ENCODE measurements around the gene ITPKA. TPM values are rescaled to one million over a fixed set of nuclear protein-coding genes. Genes with fewer than 3 reads are reported as not detected.

Gene ITPKA
- total RNA-seq, 1 donor from 2014 or later = 1.0 TPM

DNA sequence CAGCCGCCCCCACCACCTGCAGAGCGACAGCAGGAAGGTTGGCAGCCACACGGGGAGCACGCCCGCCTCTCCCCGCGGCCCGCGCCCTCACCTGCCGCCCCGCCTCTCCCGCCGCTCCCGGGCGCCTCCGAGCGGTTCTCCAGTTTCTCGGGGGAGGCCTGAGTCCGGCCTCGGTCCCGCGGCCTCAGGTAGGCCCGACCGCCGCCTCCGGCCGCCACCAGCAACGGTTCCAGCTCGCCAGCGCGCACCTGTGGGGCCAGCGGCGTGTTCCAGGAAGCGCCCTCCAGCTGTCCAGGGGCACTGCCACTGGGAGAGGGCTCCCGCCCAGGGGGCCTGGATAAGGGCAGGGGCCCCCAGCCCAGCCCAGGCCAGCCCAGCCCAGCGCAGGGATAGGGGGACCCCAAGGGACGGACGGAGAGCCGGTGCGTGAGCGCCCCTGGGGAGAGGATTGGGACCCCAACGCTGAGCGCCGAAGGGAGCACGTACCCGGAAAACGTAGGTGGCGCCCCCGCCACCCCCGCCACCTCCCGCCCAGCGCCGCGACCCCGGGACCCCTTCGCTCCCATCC is 17.7 kb downstream of the ITPKA start:
- TF ChIP-seq, protein P1, sequence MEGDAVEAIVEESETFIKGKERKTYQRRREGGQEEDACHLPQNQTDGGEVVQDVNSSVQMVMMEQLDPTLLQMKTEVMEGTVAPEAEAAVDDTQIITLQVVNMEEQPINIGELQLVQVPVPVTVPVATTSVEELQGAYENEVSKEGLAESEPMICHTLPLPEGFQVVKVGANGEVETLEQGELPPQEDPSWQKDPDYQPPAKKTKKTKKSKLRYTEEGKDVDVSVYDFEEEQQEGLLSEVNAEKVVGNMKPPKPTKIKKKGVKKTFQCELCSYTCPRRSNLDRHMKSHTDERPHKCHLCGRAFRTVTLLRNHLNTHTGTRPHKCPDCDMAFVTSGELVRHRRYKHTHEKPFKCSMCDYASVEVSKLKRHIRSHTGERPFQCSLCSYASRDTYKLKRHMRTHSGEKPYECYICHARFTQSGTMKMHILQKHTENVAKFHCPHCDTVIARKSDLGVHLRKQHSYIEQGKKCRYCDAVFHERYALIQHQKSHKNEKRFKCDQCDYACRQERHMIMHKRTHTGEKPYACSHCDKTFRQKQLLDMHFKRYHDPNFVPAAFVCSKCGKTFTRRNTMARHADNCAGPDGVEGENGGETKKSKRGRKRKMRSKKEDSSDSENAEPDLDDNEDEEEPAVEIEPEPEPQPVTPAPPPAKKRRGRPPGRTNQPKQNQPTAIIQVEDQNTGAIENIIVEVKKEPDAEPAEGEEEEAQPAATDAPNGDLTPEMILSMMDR (IDR thresholded peaks at IDR 0.05; ENCODE audit: unreplicated experiment) = peak; percentile 9
- H3K36me3 Mint-ChIP-seq (ENCODE audit: insufficient read depth) = peaks cover 1% of the 10 kb centered on the region
- no peak overlapping the region for H3K27ac Mint-ChIP-seq
- H3K9me3 Mint-ChIP-seq (ENCODE audit: low read depth) = no peaks in the 10 kb centered on the region
- peaks cover 1% of the 10 kb centered on the region for H3K4me1 Mint-ChIP-seq (ENCODE audit: low read depth)
- no peak overlapping the region for H3K4me3 Mint-ChIP-seq (ENCODE audit: low read depth)
- peak; percentile 37 for DNase-seq (ENCODE audit: low spot score, unreplicated experiment)
- peaks cover 67% of the 10 kb centered on the region for H3K27me3 Mint-ChIP-seq

DNA sequence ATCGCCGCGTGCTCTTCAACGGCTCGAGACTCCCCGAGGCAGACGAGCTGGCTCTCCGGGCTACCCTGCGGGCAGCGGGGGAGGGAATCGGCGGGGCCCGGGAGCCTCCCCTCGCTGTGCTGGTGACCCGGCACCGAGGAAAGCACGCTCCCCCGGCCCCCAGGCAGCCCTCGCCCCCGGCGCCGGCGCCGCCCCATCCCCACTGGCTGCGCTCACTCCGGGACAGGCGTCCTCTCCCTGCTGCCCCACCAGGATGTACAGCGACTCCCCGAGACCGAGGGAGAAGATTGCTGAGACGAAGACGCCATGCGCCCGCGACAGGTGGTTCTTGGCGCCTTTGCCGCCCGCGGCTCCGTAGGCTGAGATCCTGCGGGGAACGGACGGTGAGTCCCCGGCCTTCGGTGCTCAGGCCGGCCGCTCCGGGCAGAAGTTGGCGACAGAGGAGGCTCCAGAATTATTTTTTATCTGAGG is 18.3 kb downstream of the ITPKA start:
- H3K27ac Mint-ChIP-seq = no peak overlapping the region
- H3K4me3 Mint-ChIP-seq (ENCODE audit: low read depth) = no peak overlapping the region
- peaks cover 6% of the 10 kb centered on the region for H3K36me3 Mint-ChIP-seq (ENCODE audit: insufficient read depth)
- TF ChIP-seq, protein P1 (IDR thresholded peaks at IDR 0.05; ENCODE audit: unreplicated experiment) = no peak
- peaks cover 62% of the 10 kb centered on the region for H3K27me3 Mint-ChIP-seq
- no peaks in the 10 kb centered on the region for H3K9me3 Mint-ChIP-seq (ENCODE audit: low read depth)
- peaks cover 1% of the 10 kb centered on the region for H3K4me1 Mint-ChIP-seq (ENCODE audit: low read depth)
- DNase-seq (ENCODE audit: low spot score, unreplicated experiment) = no peak

DNA sequence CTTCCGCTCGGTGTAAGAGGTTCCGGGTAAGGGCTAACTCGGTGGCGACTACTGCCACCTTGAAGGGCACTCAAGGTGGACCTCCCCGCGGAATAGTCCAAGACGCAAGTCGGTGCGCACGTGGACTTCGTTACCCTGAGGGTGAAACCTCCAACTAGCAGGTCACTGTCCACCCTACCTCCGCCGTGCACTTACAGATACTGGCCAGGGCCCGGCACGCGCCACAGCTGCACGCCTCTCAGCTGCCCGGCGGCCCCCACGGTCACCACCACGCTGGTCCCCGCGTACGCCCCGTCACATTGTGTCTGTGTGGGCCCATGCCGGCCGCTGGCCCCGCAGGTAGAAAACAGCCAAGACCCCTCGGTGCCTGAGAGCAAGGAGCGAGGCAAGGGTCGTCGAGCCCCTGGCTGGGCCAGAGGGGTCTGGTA is 18.9 kb downstream of the ITPKA start:
- Mint-ChIP-seq H3K36me3 (ENCODE audit: insufficient read depth) (peaks cover 8% of the 10 kb centered on the region), H3K4me1 (ENCODE audit: low read depth) (peaks cover 1% of the 10 kb centered on the region), H3K4me3 (ENCODE audit: low read depth) (peak overlapping the region; percentile 65), H3K27me3 (peaks cover 56% of the 10 kb centered on the region), H3K9me3 (ENCODE audit: low read depth) (no peaks in the 10 kb centered on the region), H3K27ac (no peak overlapping the region)
- no peak for DNase-seq (ENCODE audit: low spot score, unreplicated experiment)
- TF ChIP-seq, protein P1 (IDR thresholded peaks at IDR 0.05; ENCODE audit: unreplicated experiment) = no peak

DNA sequence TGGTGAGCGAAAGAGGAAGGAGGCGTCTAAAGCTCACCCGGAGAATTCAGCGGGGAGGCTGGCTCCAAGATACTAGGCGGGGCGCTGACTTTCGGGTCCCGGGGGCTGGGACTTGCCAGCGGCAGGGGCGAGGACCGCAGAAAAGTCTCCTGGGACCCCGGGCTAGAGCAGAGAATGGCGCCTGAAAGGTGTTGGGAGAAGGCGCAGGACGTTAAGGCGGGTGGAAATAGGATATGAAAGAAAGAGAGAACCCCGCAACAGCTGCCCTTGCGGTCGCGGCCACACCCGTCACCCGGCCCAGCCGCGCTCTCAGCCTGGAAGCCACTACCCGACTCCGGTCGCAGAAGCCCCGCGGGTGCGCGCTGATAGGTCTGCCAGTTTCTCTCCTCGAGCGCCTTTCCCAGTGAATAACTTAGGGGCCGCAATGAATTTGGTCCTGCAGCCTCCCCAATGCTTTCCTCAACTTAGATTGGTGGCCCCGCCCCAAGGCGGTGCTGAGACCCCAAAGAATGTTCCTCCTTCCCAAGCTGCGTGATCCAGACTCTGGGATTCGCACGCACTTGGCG is 19.3 kb downstream of the ITPKA start:
- DNase-seq (ENCODE audit: low spot score, unreplicated experiment) = no peak
- H3K27ac Mint-ChIP-seq = no peak overlapping the region
- peaks cover 51% of the 10 kb centered on the region for H3K27me3 Mint-ChIP-seq
- H3K4me1 Mint-ChIP-seq (ENCODE audit: low read depth) = peaks cover 1% of the 10 kb centered on the region
- H3K36me3 Mint-ChIP-seq (ENCODE audit: insufficient read depth) = peaks cover 10% of the 10 kb centered on the region
- TF ChIP-seq, protein P1 (IDR thresholded peaks at IDR 0.05; ENCODE audit: unreplicated experiment) = no peak
- H3K4me3 Mint-ChIP-seq (ENCODE audit: low read depth) = peak overlapping the region; percentile 65
- no peaks in the 10 kb centered on the region for H3K9me3 Mint-ChIP-seq (ENCODE audit: low read depth)

DNA sequence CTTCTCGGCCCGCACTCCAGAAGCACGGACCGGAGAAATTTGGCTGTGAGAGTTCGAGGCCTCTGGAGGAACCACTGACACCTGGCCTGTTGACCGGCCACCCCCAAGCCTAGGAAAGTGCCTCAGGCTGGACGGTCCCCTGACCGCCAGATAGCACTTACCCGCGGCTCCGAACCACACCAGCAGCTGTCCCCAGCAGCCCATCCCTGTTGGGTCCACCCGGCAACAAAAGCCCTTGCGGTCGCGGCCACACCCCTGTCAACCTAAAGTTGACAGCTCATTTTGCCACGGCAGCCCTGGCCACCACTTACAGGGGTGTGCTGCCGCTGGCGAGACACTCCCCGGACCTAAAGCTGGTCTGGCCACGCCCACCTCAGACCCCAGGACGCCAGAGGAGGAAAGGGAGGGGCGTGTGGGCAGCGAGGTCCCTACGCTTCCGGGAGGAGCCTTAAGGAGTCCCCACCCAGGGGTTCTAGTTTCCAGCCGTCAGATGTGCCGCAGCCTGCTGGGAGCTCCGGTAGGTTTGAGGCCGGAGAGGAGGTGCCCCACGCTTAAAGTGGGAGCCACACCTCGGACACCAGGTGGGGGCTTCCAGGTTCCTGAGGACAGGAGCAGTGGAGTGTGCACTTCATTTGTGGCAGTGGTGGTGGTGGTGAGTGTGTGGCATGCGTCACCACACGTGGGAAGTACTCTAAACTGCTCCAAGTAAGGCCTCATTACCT is 20.0 kb downstream of the ITPKA start, which contains the start of gene LTK:
Gene LTK (minus strand): TSS at position 322 of the 722 bp plus-strand sequence. CDS start 118 bp downstream, at position 204.
- TF ChIP-seq, protein P1 (IDR thresholded peaks at IDR 0.05; ENCODE audit: unreplicated experiment) = no peak
- no peak within 1 kb of the TSS for H3K27ac Mint-ChIP-seq
- DNase-seq (ENCODE audit: low spot score, unreplicated experiment) = no peak
- H3K27me3 Mint-ChIP-seq = peaks cover 47% of the 10 kb centered on the region
- peak within 1 kb of the TSS; percentile 65 for H3K4me3 Mint-ChIP-seq (ENCODE audit: low read depth)
- H3K9me3 Mint-ChIP-seq (ENCODE audit: low read depth) = no peaks in the 10 kb centered on the region
- peaks cover 10% of the 10 kb centered on the region for H3K36me3 Mint-ChIP-seq (ENCODE audit: insufficient read depth)
- peaks cover 1% of the 10 kb centered on the region for H3K4me1 Mint-ChIP-seq (ENCODE audit: low read depth)

Measured in progenitor cell of endocrine pancreas (in vitro differentiated cells).